HepG2 (cell line): ENCODE results near the gene AP2A2. TPM values are rescaled to one million over a fixed set of nuclear protein-coding genes. Genes with fewer than 3 reads are reported as not detected.

Experiments
- ARID3A ChIP-seq: IDR thresholded peaks from 2 replicates; pipeline ENCODE4 v1.6.1; 2012; ENCODE audit warnings: low read depth, low read length, improper control_type of control experiment
- ATRX ChIP-seq: sonication (generic); formaldehyde crosslinking; IDR thresholded peaks from 2 replicates; pipeline ENCODE4 v1.4.0; 2020; ENCODE audit warnings: missing genetic modification reagents, borderline replicate concordance
- CEBPG ChIP-seq: IDR thresholded peaks from 2 replicates; pipeline ENCODE4 v1.6.1; 2016
- DMAP1 ChIP-seq: IDR thresholded peaks from 2 replicates; pipeline ENCODE4 v1.6.1; 2016
- ELF4 ChIP-seq: sonication (generic); formaldehyde crosslinking; IDR thresholded peaks from 2 replicates; pipeline ENCODE4 v1.5.0; 2020; ENCODE audit warnings: missing genetic modification reagents, mild to moderate bottlenecking, moderate library complexity, borderline replicate concordance
- GABPA ChIP-seq, 2 experiments: IDR thresholded peaks; 2 replicates each; pipeline ENCODE4 v1.6.1; 2011 to 2016; ENCODE audit warnings: low read depth in 2 of 2, low read length in 1 of 2, missing biosample characterization in 1 of 2, missing genetic modification characterization in 1 of 2
- GATAD2A ChIP-seq: IDR thresholded peaks from 2 replicates; pipeline ENCODE4 v1.6.1; 2016
- HOXA7 ChIP-seq: sonication (generic); formaldehyde crosslinking; IDR thresholded peaks from 2 replicates; pipeline ENCODE4 v1.8.1; 2022; ENCODE audit warnings: mild to moderate bottlenecking, missing genetic modification reagents, moderate library complexity
- MEIS1 ChIP-seq: sonication (generic); formaldehyde crosslinking; IDR thresholded peaks from 2 replicates; pipeline ENCODE4 v1.9.0; 2021; ENCODE audit warnings: mild to moderate bottlenecking, missing genetic modification reagents, moderate library complexity, borderline replicate concordance
- NKX3-1 ChIP-seq: sonication (generic); formaldehyde crosslinking; IDR thresholded peaks from 2 replicates; pipeline ENCODE4 v1.5.0; 2020; ENCODE audit warnings: missing genetic modification reagents
- ZBTB39 ChIP-seq: sonication (generic); formaldehyde crosslinking; IDR thresholded peaks from 2 replicates; pipeline ENCODE4 v1.5.0; 2020; ENCODE audit warnings: missing genetic modification reagents
- ZBTB4 ChIP-seq: sonication (generic); formaldehyde crosslinking; IDR thresholded peaks from 2 replicates; pipeline ENCODE4 v1.4.0; 2020; ENCODE audit warnings: missing genetic modification reagents, mild to moderate bottlenecking, borderline replicate concordance
- ZC3H4 ChIP-seq: sonication (generic); formaldehyde crosslinking; IDR thresholded peaks from 2 replicates; pipeline ENCODE4 v1.4.0; 2020; ENCODE audit warnings: missing genetic modification reagents, borderline replicate concordance
- ZFP82 ChIP-seq: sonication (generic); formaldehyde crosslinking; IDR thresholded peaks from 2 replicates; pipeline ENCODE4 v1.5.1; 2020; ENCODE audit warnings: mild to moderate bottlenecking, missing genetic modification reagents, borderline replicate concordance
- ZNF138 ChIP-seq: sonication (generic); formaldehyde crosslinking; IDR thresholded peaks from 2 replicates; pipeline ENCODE4 v1.5.0; 2020; ENCODE audit warnings: mild to moderate bottlenecking, low read depth, missing genetic modification reagents
- ZNF180 ChIP-seq: sonication (generic); formaldehyde crosslinking; IDR thresholded peaks from 2 replicates; pipeline ENCODE4 v1.4.0; 2020; ENCODE audit warnings: low read depth, missing genetic modification reagents, borderline replicate concordance
- ZNF333 ChIP-seq: sonication (generic); formaldehyde crosslinking; IDR thresholded peaks from 2 replicates; pipeline ENCODE4 v1.4.0; 2020; ENCODE audit warnings: mild to moderate bottlenecking, missing genetic modification reagents, borderline replicate concordance
- ZNF468 ChIP-seq: sonication (generic); formaldehyde crosslinking; IDR thresholded peaks from 2 replicates; pipeline ENCODE4 v1.8.0; 2022; ENCODE audit warnings: mild to moderate bottlenecking, moderate library complexity, missing genetic modification reagents
- polyA plus RNA-seq, 8 experiments: library from polyadenylated mRNA; depleted of rRNA in 3 of 8; stranded (reverse) in 7 of 8; unstranded in 1 of 8; fragments of >200 nt; fragmentation: Illumina TruSeq in 4 of 8; extraction: Trizol in 4 of 8; gene quantifications; 2 replicates each; pipeline versions ENCODE4 v1.2.1 to v1.2.3, GENCODE V29; 2011 to 2016; ENCODE audit warnings: low read depth in 4 of 8, missing spikeins in 1 of 8, mixed read lengths in 1 of 8; ENCODE audit not compliant: insufficient read depth in 1 of 8
- total RNA-seq, 5 experiments: library from RNA; depleted of rRNA; stranded (reverse); fragments of >200 nt; fragmentation: Illumina TruSeq; extraction: Trizol; gene quantifications; 2 replicates each; pipeline ENCODE4 v1.2.3, GENCODE V29; 2016; ENCODE audit warnings: low read depth in 1 of 5
- TF ChIP-seq, protein P1 (sequence below), 2 experiments: fragments of 450-650 bp in 1 of 2; sonication (generic) in 1 of 2; formaldehyde crosslinking; IDR thresholded peaks; 2 replicates each; pipeline versions ENCODE4 v1.5.0 to v1.8.0; 2020 to 2022; ENCODE audit warnings: mild to moderate bottlenecking in 1 of 2, missing genetic modification reagents in 1 of 2
- TF ChIP-seq, protein P2 (sequence below): sonication (generic); formaldehyde crosslinking; IDR thresholded peaks from 2 replicates; pipeline ENCODE4 v1.8.1; 2023; ENCODE audit warnings: missing genetic modification reagents, inconsistent platforms, borderline replicate concordance
- TF ChIP-seq, protein P3 (sequence below): sonication (generic); formaldehyde crosslinking; IDR thresholded peaks from 2 replicates; pipeline ENCODE4 v1.8.1; 2023; ENCODE audit warnings: mild to moderate bottlenecking, missing genetic modification reagents, borderline replicate concordance

Gene AP2A2
- total and polyA plus RNA-seq, 2 of the 13 experiments (the other 11 are each of a cell fraction or from before 2014, with no cell fraction given) = 25.7 to 75.7 TPM

GRCh38 chr11:947744-948143 lies 22.1 kb downstream of the AP2A2 start (continued):
- TF ChIP-seq ATRX (CRISPR knock-in tag) (no peak), ZNF138 (no peak), ZBTB4 (CRISPR knock-in tag) (no peak), ZC3H4 (CRISPR knock-in tag) (no peak), GABPA (IDR thresholded peaks at IDR 0.05; ENCODE audit: low read depth, low read length) (no peak), GABPA (CRISPR knock-in tag; IDR thresholded peaks at IDR 0.05; ENCODE audit: low read depth) (no peak), ZNF180 (no peak), HOXA7 (CRISPR knock-in tag) (no peak), NKX3-1 (CRISPR knock-in tag) (no peak), CEBPG (no peak), DMAP1 (CRISPR knock-in tag) (no peak), ZBTB39 (CRISPR knock-in tag) (no peak), GATAD2A (CRISPR knock-in tag) (0 out of 2 replicates have a peak, but pooled peaks have one; percentile 16), ZNF468 (CRISPR knock-in tag) (no peak), ZNF333 (CRISPR knock-in tag) (no peak), ZFP82 (no peak), MEIS1 (CRISPR knock-in tag) (no peak), ARID3A (0 out of 2 replicates have a peak, but pooled peaks have one; percentile 15), ELF4 (CRISPR knock-in tag) (no peak)
- TF ChIP-seq, protein P1, sequence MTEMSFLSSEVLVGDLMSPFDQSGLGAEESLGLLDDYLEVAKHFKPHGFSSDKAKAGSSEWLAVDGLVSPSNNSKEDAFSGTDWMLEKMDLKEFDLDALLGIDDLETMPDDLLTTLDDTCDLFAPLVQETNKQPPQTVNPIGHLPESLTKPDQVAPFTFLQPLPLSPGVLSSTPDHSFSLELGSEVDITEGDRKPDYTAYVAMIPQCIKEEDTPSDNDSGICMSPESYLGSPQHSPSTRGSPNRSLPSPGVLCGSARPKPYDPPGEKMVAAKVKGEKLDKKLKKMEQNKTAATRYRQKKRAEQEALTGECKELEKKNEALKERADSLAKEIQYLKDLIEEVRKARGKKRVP (CRISPR knock-in tag; IDR thresholded peaks at IDR 0.05) = no peak
- TF ChIP-seq, protein P2, sequence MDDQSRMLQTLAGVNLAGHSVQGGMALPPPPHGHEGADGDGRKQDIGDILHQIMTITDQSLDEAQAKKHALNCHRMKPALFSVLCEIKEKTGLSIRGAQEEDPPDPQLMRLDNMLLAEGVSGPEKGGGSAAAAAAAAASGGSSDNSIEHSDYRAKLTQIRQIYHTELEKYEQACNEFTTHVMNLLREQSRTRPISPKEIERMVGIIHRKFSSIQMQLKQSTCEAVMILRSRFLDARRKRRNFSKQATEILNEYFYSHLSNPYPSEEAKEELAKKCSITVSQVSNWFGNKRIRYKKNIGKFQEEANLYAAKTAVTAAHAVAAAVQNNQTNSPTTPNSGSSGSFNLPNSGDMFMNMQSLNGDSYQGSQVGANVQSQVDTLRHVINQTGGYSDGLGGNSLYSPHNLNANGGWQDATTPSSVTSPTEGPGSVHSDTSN (CRISPR knock-in tag) = no peak
- TF ChIP-seq, protein P3, sequence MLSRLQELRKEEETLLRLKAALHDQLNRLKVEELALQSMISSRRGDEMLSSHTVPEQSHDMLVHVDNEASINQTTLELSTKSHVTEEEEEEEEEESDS = no peak
